WTC11 (cell line): ENCODE results near the gene OASL.

Source experiments
- AFF4 ChIP-seq: sonication (generic); formaldehyde crosslinking; IDR thresholded peaks from 2 replicates; pipeline ENCODE4 v1.8.1; 2023; ENCODE audit warnings: mild to moderate bottlenecking, missing genetic modification reagents, borderline replicate concordance
- CBFB ChIP-seq: sonication (generic); formaldehyde crosslinking; IDR thresholded peaks from 2 replicates; pipeline ENCODE4 v1.8.1; 2022; ENCODE audit warnings: mild to moderate bottlenecking, low read depth, missing genetic modification reagents
- CREM ChIP-seq: sonication (generic); formaldehyde crosslinking; IDR thresholded peaks from 2 replicates; pipeline ENCODE4 v1.8.1; 2022; ENCODE audit warnings: mild to moderate bottlenecking, missing genetic modification reagents, moderate library complexity
- CTCF ChIP-seq: fragments of 200-600 bp; IDR thresholded peaks from 2 replicates; pipeline ENCODE4 v1.8.0; 2022; ENCODE audit warnings: antibody characterized with exemption
- ELF4 ChIP-seq: sonication (generic); formaldehyde crosslinking; IDR thresholded peaks from 2 replicates; pipeline ENCODE4 v1.8.1; 2022; ENCODE audit warnings: low read depth, mild to moderate bottlenecking, moderate library complexity, missing genetic modification reagents
- FOXJ3 ChIP-seq: sonication (generic); formaldehyde crosslinking; IDR thresholded peaks from 2 replicates; pipeline ENCODE4 v1.9.0; 2021; ENCODE audit warnings: missing genetic modification reagents, mild to moderate bottlenecking, borderline replicate concordance
- FOXP1 ChIP-seq: sonication (generic); formaldehyde crosslinking; IDR thresholded peaks from 2 replicates; pipeline ENCODE4 v1.8.0; 2022; ENCODE audit warnings: missing genetic modification reagents, mild to moderate bottlenecking, moderate library complexity, borderline replicate concordance
- MAX ChIP-seq: sonication (generic); formaldehyde crosslinking; IDR thresholded peaks from 2 replicates; pipeline ENCODE4 v1.8.0; 2022; ENCODE audit warnings: mild to moderate bottlenecking, missing genetic modification reagents
- MYBL2 ChIP-seq: sonication (generic); formaldehyde crosslinking; IDR thresholded peaks from 2 replicates; pipeline ENCODE4 v1.8.1; 2023; ENCODE audit warnings: mild to moderate bottlenecking, moderate library complexity, missing genetic modification reagents
- NFYB ChIP-seq: sonication (generic); formaldehyde crosslinking; conservative IDR thresholded peaks from 2 replicates; pipeline ENCODE4 v1.8.0; 2022; ENCODE audit warnings: low read depth, missing genetic modification reagents
- TF ChIP-seq, protein P1 (sequence below): fragments of 250-450 bp; sonication (Bioruptor Pico); IDR thresholded peaks from 2 replicates; pipeline ENCODE4 v1.9.0; 2021; ENCODE audit warnings: moderate library complexity, mild to moderate bottlenecking, inconsistent platforms, borderline replicate concordance

DNA sequence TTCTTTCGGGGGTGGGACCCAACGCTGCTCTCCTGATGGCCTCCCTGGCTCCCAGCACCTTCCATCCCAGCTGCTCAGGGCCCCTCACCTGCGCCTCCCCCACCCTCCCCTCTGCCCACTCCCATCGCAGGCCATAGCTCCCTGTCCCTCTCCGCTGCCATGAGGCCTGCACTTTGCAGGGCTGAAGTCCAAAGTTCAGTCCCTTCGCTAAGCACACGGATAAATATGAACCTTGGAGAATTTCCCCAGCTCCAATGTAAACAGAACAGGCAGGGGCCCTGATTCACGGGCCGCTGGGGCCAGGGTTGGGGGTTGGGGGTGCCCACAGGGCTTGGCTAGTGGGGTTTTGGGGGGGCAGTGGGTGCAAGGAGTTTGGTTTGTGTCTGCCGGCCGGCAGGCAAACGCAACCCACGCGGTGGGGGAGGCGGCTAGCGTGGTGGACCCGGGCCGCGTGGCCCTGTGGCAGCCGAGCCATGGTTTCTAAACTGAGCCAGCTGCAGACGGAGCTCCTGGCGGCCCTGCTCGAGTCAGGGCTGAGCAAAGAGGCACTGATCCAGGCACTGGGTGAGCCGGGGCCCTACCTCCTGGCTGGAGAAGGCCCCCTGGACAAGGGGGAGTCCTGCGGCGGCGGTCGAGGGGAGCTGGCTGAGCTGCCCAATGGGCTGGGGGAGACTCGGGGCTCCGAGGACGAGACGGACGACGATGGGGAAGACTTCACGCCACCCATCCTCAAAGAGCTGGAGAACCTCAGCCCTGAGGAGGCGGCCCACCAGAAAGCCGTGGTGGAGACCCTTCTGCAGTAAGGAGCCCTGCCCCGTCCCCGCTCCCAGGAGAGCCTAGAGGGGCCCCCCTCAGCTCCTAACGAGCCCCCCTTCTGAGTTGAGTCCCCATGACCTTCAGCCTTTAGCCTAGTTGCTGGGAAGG lies 60.5 kb downstream of the OASL start, which contains the start of gene HNF1A:
- TF ChIP-seq NFYB (no peak), AFF4 (CRISPR knock-in tag) (no peak), CREM (CRISPR knock-in tag) (no peak), FOXP1 (CRISPR knock-in tag) (no peak), MYBL2 (no peak), ELF4 (CRISPR knock-in tag) (no peak), CTCF (no peak), FOXJ3 (CRISPR knock-in tag) (no peak), MAX (no peak), CBFB (CRISPR knock-in tag) (no peak)
- TF ChIP-seq, protein P1, sequence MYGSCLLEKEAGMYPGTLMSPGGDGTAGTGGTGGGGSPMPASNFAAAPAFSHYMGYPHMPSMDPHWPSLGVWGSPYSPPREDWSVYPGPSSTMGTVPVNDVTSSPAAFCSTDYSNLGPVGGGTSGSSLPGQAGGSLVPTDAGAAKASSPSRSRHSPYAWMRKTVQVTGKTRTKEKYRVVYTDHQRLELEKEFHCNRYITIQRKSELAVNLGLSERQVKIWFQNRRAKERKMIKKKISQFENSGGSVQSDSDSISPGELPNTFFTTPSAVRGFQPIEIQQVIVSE (CRISPR knock-in tag): no peak
